Measurements from ENCODE around the gene MTA3. TPM values are rescaled to one million over a fixed set of nuclear protein-coding genes. Genes with fewer than 3 reads are reported as not detected.

The MTA3 gene
- total and polyA plus RNA-seq, 8 donors = 16.8 to 28.1 (median 21.6) TPM

- Histone ChIP-seq H3K9me3 (no peaks in the 10 kb centered on the region), H3K27me3 (no peaks in the 10 kb centered on the region), H3K36me3 (peaks cover 0 to 6% (median 0%) of the 10 kb centered on the region in 3 donors), H3K4me1 (no peaks in the 10 kb centered on the region), H3K4me3 (no peak overlapping the region), H3K27ac (no peak overlapping the region)
- intact Hi-C loops (cut with DNase I) = no loop called here
- no peak for ATAC-seq
- 90 to 96% methylated on average over 1 of the region's 1 CpG for WGBS, 2 donors
- no peak for FAIRE-seq
- DNase-seq = no peak
- TF ChIP-seq, protein P1, sequence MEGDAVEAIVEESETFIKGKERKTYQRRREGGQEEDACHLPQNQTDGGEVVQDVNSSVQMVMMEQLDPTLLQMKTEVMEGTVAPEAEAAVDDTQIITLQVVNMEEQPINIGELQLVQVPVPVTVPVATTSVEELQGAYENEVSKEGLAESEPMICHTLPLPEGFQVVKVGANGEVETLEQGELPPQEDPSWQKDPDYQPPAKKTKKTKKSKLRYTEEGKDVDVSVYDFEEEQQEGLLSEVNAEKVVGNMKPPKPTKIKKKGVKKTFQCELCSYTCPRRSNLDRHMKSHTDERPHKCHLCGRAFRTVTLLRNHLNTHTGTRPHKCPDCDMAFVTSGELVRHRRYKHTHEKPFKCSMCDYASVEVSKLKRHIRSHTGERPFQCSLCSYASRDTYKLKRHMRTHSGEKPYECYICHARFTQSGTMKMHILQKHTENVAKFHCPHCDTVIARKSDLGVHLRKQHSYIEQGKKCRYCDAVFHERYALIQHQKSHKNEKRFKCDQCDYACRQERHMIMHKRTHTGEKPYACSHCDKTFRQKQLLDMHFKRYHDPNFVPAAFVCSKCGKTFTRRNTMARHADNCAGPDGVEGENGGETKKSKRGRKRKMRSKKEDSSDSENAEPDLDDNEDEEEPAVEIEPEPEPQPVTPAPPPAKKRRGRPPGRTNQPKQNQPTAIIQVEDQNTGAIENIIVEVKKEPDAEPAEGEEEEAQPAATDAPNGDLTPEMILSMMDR (IDR thresholded peaks at IDR 0.05) = no peak
Measured at GRCh38 chr2:42651057-42651456, 82.6 kb downstream of the MTA3 start.

DNA sequence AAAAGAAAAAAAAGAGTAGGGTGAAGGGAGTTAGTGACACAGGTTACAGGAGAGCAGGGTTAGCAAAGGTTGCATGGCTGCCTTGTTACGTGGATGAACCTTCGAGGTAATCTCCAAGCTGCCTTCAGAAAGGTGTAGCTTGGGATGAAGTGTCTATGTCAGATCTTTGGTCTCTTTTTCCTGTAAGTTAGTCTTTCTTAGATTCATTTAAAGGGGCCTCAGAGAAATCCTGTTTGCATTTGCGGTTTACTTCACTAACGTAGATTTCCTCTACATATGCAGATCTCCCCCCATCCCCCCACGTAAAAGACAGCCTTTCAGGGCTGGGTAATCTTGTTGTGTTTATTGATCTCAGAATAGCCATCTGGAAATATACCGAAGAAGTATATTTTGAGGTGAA lies 83.7 kb downstream of the MTA3 start:
- H3K27me3 ChIP-seq = no peaks in the 10 kb centered on the region
- DNase-seq (no peak), FAIRE-seq (no peak), ATAC-seq (no peak)
- H3K27ac ChIP-seq = no peak overlapping the region
- intact Hi-C loops (cut with DNase I) = no loop called here
- 91 to 92% methylated on average over 6 of the region's 6 CpGs for WGBS, 2 donors
- no peaks in the 10 kb centered on the region for H3K4me1 ChIP-seq
- H3K4me3 ChIP-seq = no peak overlapping the region
- TF ChIP-seq, protein P1 (IDR thresholded peaks at IDR 0.05) = no peak
- H3K36me3 ChIP-seq = peaks cover 0 to 6% (median 0%) of the 10 kb centered on the region in 3 donors
- H3K9me3 ChIP-seq = no peaks in the 10 kb centered on the region

GRCh38 chr2:42653039-42653438 lies 84.6 kb downstream of the MTA3 start:
- Histone ChIP-seq H3K4me3 (no peak overlapping the region), H3K36me3 (peaks cover 0 to 6% (median 0%) of the 10 kb centered on the region in 3 donors), H3K27ac (no peak overlapping the region), H3K9me3 (no peaks in the 10 kb centered on the region), H3K27me3 (no peaks in the 10 kb centered on the region), H3K4me1 (no peaks in the 10 kb centered on the region)
- no peak for DNase-seq
- TF ChIP-seq, protein P1 (IDR thresholded peaks at IDR 0.05) = no peak
- ATAC-seq = no peak
- WGBS, 2 donors = 81 to 88% methylated on average over 5 of the region's 5 CpGs
- intact Hi-C loops (cut with DNase I) = no loop called here
- FAIRE-seq = no peak

- FAIRE-seq = no peak
- DNase-seq = no peak
- TF ChIP-seq, protein P1 (IDR thresholded peaks at IDR 0.05) = no peak
- no peak overlapping the region for H3K4me3 ChIP-seq
- peaks cover 0 to 6% (median 0%) of the 10 kb centered on the region in 3 donors for H3K36me3 ChIP-seq
- intact Hi-C loops (cut with DNase I) = no loop called here
- H3K4me1 ChIP-seq = no peaks in the 10 kb centered on the region
- no peaks in the 10 kb centered on the region for H3K9me3 ChIP-seq
- H3K27ac ChIP-seq = no peak overlapping the region
- H3K27me3 ChIP-seq = no peaks in the 10 kb centered on the region
- WGBS, 2 donors = 93 to 94% methylated on average over 2 of the region's 2 CpGs
- ATAC-seq = no peak
Measured at GRCh38 chr2:42653908-42654445, 85.5 kb downstream of the MTA3 start.

DNA sequence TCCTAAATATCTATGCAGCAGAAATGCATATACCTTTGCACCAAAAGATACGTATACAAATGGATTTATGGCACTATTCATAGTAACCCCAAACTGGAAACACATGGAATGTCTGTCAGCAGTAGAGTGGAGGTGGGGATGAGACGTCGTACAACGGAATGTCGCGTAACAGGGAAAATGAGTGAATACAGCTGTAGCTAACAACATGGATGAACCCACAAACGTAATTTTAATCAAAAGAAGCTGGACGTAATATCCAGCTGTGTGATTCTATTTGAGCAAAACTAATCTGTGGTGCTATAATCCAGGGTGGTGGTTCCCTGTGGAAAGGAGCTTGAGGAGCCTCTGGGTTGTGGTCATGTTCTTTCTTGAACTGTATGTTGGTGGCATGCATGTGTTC lies 89.9 kb downstream of the MTA3 start:
- 87 to 94% methylated on average over 8 of the region's 8 CpGs for WGBS, 2 donors
- H3K36me3 ChIP-seq = peaks cover 0 to 10% (median 0%) of the 10 kb centered on the region in 3 donors
- no peak for FAIRE-seq

More for the DNA sequence above, 89.9 kb downstream of the MTA3 start:
- H3K27me3 ChIP-seq = no peaks in the 10 kb centered on the region
- H3K27ac ChIP-seq = no peak overlapping the region
- H3K9me3 ChIP-seq = no peaks in the 10 kb centered on the region
- TF ChIP-seq, protein P1 (IDR thresholded peaks at IDR 0.05) = no peak
- H3K4me3 ChIP-seq = no peak overlapping the region
- intact Hi-C loops (cut with DNase I) = no loop called here
- ATAC-seq (no peak), DNase-seq (no peak)
- peaks cover 0 to 2% (median under 1%) of the 10 kb centered on the region in 3 donors for H3K4me1 ChIP-seq
